PC-3 (cell line): Measurements from ENCODE around the gene ZC3H12A. TPM values are rescaled to one million over a fixed set of nuclear protein-coding genes. Genes with fewer than 3 reads are reported as not detected.
A peak's percentile ranks its signal among the peaks of the same experiment; 100 is the strongest.

ENCODE experiments used
- ATAC-seq: fragments of 200-7000 bp; cut with Tn5 transposase; 2 replicates; pipeline ENCODE4 v1.9.1; 2020; ENCODE audit warnings: mild to moderate bottlenecking, moderate library complexity
- BruUV-seq: library from RNA; stranded (reverse); fragments of 400-500 nt; replicated peaks from 2 replicates; lab custom pipeline; 2021; lab: Mats Ljungman, UMichigan
- CTCF ChIA-PET: fragments of 300-600 bp; sonication (Branson Sonifier 250); formaldehyde crosslinking; loops from one replicate; lab custom pipeline; 2022; ENCODE audit warnings: antibody characterized with exemption; lab: Charles Lee
- POLR2A ChIA-PET: fragments of 300-600 bp; sonication (Branson Sonifier 250); formaldehyde crosslinking; loops from one replicate; lab custom pipeline; 2022; ENCODE audit warnings: antibody characterized with exemption; ENCODE audit not compliant: unreplicated experiment; lab: Charles Lee
- DNase-seq: peaks from one replicate; pipeline ENCODE4 v3.0.0-alpha.2; 2015
- H2AFZ ChIP-seq: fragments of 300-600 bp; sonication (generic); 2 replicates; pipeline ENCODE4 v1.6.0; 2016; ENCODE audit warnings: antibody characterized with exemption, low read length
- H3F3A ChIP-seq: fragments of 300-600 bp; sonication (generic); one replicate; pipeline ENCODE4 v1.6.0; 2017; ENCODE audit warnings: antibody characterized with exemption, low read length, control low read depth, mild to moderate bottlenecking; ENCODE audit not compliant: unreplicated experiment
- H3K27ac ChIP-seq: fragments of 300-600 bp; sonication (generic); 2 replicates; pipeline ENCODE4 v1.5.1; 2016; ENCODE audit warnings: mild to moderate bottlenecking, low read length
- H3K27me3 ChIP-seq: fragments of 300-600 bp; sonication (generic); 2 replicates; pipeline ENCODE4 v1.6.1; 2016; ENCODE audit warnings: low read length, mixed read lengths
- H3K36me3 ChIP-seq: fragments of 300-600 bp; sonication (generic); 2 replicates; pipeline ENCODE4 v1.6.1; 2016; ENCODE audit warnings: low read depth, mixed run types, low read length, mixed read lengths
- H3K4me1 ChIP-seq: fragments of 300-600 bp; sonication (generic); 2 replicates; pipeline ENCODE4 v1.5.1; 2016; ENCODE audit warnings: low read length; ENCODE audit not compliant: insufficient read depth
- H3K4me2 ChIP-seq: fragments of 300-600 bp; sonication (generic); 2 replicates; pipeline ENCODE4 v1.6.0; 2016; ENCODE audit warnings: low read length
- H3K4me3 ChIP-seq: fragments of 300-600 bp; sonication (generic); 2 replicates; pipeline ENCODE4 v1.5.1; 2016; ENCODE audit warnings: mild to moderate bottlenecking, low read length, mixed read lengths
- H3K79me2 ChIP-seq: fragments of 300-600 bp; sonication (generic); 2 replicates; pipeline ENCODE4 v1.6.1; 2017; ENCODE audit warnings: low read length, mixed read lengths
- H3K9ac ChIP-seq: fragments of 300-600 bp; sonication (generic); 2 replicates; pipeline ENCODE4 v1.6.0; 2016; ENCODE audit warnings: mild to moderate bottlenecking, low read length
- H3K9me2 ChIP-seq: fragments of 300-600 bp; sonication (generic); replicated peaks from 2 replicates; pipeline ENCODE4 v1.6.1; 2016; ENCODE audit warnings: mixed run types, low read length, mixed read lengths
- H3K9me3 ChIP-seq: fragments of 300-600 bp; sonication (generic); 2 replicates; pipeline ENCODE4 v1.6.1; 2016; ENCODE audit warnings: low read length, mixed read lengths
- H4K20me1 ChIP-seq: fragments of 300-600 bp; sonication (generic); 2 replicates; pipeline ENCODE4 v1.6.1; 2016; ENCODE audit warnings: low read length, mixed read lengths
- EZH2 ChIP-seq: fragments of 300-600 bp; sonication (generic); IDR thresholded peaks from one replicate; pipeline ENCODE4 v1.6.1; 2017; ENCODE audit warnings: antibody characterized with exemption, mild to moderate bottlenecking, low read length; ENCODE audit not compliant: unreplicated experiment
- EZH2phosphoT487 ChIP-seq: fragments of 300-600 bp; sonication (generic); IDR thresholded peaks from 2 replicates; pipeline ENCODE4 v1.6.1; 2018; ENCODE audit warnings: mild to moderate bottlenecking, antibody characterized with exemption, low read length, borderline replicate concordance
- intact Hi-C: fragments of 100-400 bp; cut with micrococcal nuclease; formaldehyde crosslinking; loops from 2 replicates; pipeline ENCODE4 v1.9.0; 2023
- total RNA-seq: library from RNA; depleted of rRNA; stranded (reverse); fragments of >200 nt; gene quantifications from 2 replicates; pipeline ENCODE4 v1.2.3, GENCODE V29; 2014
- TF ChIP-seq, protein P1 (sequence below): fragments of 300-600 bp; sonication (generic); conservative IDR thresholded peaks from 2 replicates; pipeline ENCODE4 v1.5.1; 2017; ENCODE audit warnings: antibody characterized with exemption, low read depth, mild to moderate bottlenecking, low read length

The ZC3H12A gene
- total RNA-seq, 1 experiment from 2014 or later: 45.3 TPM

DNA sequence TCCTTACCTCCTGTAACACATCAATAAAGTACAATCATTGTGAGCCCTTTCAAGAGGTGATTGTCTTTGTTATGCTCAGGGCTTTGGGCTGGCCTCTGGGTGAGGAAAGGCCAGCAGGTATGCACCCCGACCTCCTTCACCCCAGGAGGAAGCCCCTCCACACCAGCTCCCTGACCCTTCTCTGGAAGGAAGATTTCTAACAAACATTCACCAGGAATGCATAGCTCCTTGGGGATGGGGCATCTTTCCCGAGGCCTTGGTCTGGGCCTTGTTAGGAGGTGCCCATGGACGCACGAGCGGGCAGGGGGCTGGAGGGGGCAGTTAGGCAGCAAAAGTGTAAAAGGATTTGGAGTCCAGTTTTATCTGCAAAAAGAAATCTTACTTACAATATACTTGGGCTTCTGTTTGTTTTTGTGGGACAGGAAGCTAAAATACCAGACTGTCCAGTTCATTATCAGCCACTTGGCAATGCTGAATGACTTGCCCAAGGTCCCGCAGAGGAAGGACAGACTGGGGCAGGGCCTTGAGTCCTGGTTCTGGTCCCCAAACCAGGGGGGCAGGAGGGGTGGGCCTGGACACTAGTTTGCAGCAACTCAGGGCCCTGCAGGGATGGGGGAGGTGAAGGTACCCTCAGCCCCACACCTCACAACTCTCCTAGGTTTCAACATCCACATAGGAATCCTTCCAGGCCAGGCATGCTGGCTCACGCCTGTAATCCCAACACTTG is 10.1 kb downstream of the ZC3H12A start:
- Histone ChIP-seq H3K36me3 (peaks cover 36% of the 10 kb centered on the region), H3K27me3 (no peaks in the 10 kb centered on the region), H4K20me1 (no peaks in the 10 kb centered on the region), H3K27ac (no peak overlapping the region), H2AFZ (no peak overlapping the region), H3K4me2 (peak overlapping the region; percentile 47; the same call in 1 of the 2 replicates), H3K9me2 (no peaks in the 10 kb centered on the region), H3K4me3 (no peak overlapping the region), H3K79me2 (peaks cover 27% of the 10 kb centered on the region), H3K4me1 (peaks cover 40% of the 10 kb centered on the region), H3K9me3 (no peaks in the 10 kb centered on the region), H3K9ac (no peak overlapping the region), H3F3A (no peaks in the 10 kb centered on the region)
- ChIA-PET CTCF (interaction anchor here (0.6 to 0.8 kb wide), 2 partner anchors 22 to 111 kb away, joined by 3 to 4 read pairs; partner anchors contain the start of gene GNL2), POLR2A (no interaction called here)
- no peak for TF ChIP-seq EZH2
- no TSS peak for BruUV-seq
- ATAC-seq: peak; percentile 9
- intact Hi-C loops: no loop called here
- DNase-seq: peak; percentile 53

DNA sequence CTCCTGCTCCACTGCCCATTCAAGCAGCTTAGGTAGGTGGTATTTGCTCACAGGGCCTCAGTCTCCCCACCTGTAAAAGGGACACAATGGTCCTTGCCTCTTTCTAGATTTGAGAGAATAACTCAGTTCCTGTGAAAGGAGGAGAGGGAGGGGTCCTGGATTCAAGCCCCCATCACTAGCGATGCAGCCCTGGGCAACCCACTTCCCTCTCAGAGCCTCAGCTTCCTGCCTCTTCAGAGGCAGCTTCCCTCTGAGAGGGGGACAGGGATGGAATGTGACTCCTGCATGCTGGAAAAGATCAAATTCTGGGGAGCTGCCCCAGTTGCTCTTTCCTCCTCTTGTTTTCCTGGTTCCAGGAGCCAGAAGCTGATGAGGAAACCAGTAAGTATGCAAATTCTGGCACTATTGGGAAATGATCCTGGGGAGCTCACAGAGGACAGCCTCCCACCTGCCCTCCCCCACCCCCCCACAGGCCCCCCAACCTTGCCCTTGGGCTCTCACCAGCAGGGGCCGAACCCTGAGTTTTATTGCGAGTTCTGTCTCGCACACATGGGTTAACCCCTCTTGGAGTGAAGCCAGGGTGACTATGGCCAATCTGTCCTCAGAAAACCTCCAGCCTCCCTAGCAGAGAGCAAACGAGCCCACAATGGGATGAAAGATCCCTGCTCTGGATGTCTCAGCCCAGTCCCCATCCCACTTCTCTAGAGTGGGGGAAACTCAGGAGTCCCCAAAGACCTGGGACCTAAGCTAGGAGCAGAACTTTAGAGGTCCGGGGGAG is 11.7 kb downstream of the ZC3H12A start:
- Histone ChIP-seq H3K4me2 (no peak overlapping the region), H3F3A (no peaks in the 10 kb centered on the region), H3K9me3 (no peaks in the 10 kb centered on the region), H2AFZ (no peak overlapping the region), H3K79me2 (peaks cover 13% of the 10 kb centered on the region), H3K4me1 (peaks cover 26% of the 10 kb centered on the region), H3K36me3 (peaks cover 33% of the 10 kb centered on the region), H3K27ac (no peak overlapping the region), H4K20me1 (no peaks in the 10 kb centered on the region), H3K9me2 (no peaks in the 10 kb centered on the region), H3K4me3 (no peak overlapping the region), H3K9ac (no peak overlapping the region), H3K27me3 (no peaks in the 10 kb centered on the region)
- ATAC-seq (no peak), DNase-seq (no peak)
- TF ChIP-seq, protein P1, sequence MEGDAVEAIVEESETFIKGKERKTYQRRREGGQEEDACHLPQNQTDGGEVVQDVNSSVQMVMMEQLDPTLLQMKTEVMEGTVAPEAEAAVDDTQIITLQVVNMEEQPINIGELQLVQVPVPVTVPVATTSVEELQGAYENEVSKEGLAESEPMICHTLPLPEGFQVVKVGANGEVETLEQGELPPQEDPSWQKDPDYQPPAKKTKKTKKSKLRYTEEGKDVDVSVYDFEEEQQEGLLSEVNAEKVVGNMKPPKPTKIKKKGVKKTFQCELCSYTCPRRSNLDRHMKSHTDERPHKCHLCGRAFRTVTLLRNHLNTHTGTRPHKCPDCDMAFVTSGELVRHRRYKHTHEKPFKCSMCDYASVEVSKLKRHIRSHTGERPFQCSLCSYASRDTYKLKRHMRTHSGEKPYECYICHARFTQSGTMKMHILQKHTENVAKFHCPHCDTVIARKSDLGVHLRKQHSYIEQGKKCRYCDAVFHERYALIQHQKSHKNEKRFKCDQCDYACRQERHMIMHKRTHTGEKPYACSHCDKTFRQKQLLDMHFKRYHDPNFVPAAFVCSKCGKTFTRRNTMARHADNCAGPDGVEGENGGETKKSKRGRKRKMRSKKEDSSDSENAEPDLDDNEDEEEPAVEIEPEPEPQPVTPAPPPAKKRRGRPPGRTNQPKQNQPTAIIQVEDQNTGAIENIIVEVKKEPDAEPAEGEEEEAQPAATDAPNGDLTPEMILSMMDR: no peak
- no peak for TF ChIP-seq EZH2
- TF ChIP-seq EZH2phosphoT487: no peak
- no TSS peak for BruUV-seq
- POLR2A ChIA-PET: no interaction called here
- CTCF ChIA-PET: interaction anchor here (0.6 to 1.6 kb wide), 4 partner anchors 9 to 34 kb away, joined by 3 to 6 read pairs (median 4); no protein-coding TSS in a partner anchor
- intact Hi-C loops: no loop called here
